Adrenal gland (tissue), 5 donors: Measurements from ENCODE around the gene MLLT3.

Experiments
- CTCF ChIP-seq, 6 experiments: fragments of 450-650 bp in 4 of 6; fragments of 200-600 bp in 2 of 6; sonication (generic) in 1 of 6; IDR thresholded peaks; 1 replicate in 5 of 6; 2 replicates in 1 of 6; pipeline versions ENCODE4 v1.5.1 to v1.8.0; 2016 to 2021; ENCODE audit warnings: antibody characterized with exemption in 6 of 6, mild to moderate bottlenecking in 2 of 6, moderate library complexity in 1 of 6
- POLR2A ChIP-seq, 2 donors: fragments of 450-650 bp; IDR thresholded peaks; one replicate each; pipeline ENCODE4 v1.6.1; 2017; ENCODE audit warnings: antibody characterized with exemption in 2 of 2, mild to moderate bottlenecking in 2 of 2, moderate library complexity in 1 of 2
- donor health status: DM: no; HTN: no; CAD: no.

GRCh38 chr9:20395651-20396050 is 226.6 kb downstream of the MLLT3 start:
- TF ChIP-seq CTCF (IDR thresholded peaks at IDR 0.05) (no peak), POLR2A (IDR thresholded peaks at IDR 0.05) (no peak)
